HG02610 (cell line): ENCODE data around the gene VWC2.
"Not testable (repeated sequence)": the region's sequence is repeated elsewhere in the genome, so short reads cannot be mapped to it uniquely, and the experiment has no call there.

Source experiments
- ATAC-seq: cut with Tn5 transposase; IDR thresholded peaks from one replicate; pipeline ENCODE4 v1.9.1; 2021; ENCODE audit warnings: mild to moderate bottlenecking, moderate library complexity; ENCODE audit not compliant: unreplicated experiment

VWC2 gene

GRCh38 chr7:49848211-49848841 is 74.9 kb downstream of the VWC2 start:
- no peak for ATAC-seq

GRCh38 chr7:49850921-49851613 is 77.6 kb downstream of the VWC2 start:
- ATAC-seq = no peak

- ATAC-seq = not testable (repeated sequence)
Measured at GRCh38 chr7:49851614-49851934, 78.1 kb downstream of the VWC2 start.

GRCh38 chr7:49852619-49853462 is 79.4 kb downstream of the VWC2 start:
- peak; percentile 76 for ATAC-seq

- no peak for ATAC-seq
Measured at GRCh38 chr7:49855281-49855980, 82.0 kb downstream of the VWC2 start.

GRCh38 chr7:49860293-49860692 is 86.9 kb downstream of the VWC2 start:
- no peak for ATAC-seq

GRCh38 chr7:49866076-49866735 is 92.8 kb downstream of the VWC2 start:
- ATAC-seq = no peak

GRCh38 chr7:49866910-49867309 is 93.5 kb downstream of the VWC2 start:
- ATAC-seq = no peak

- no peak for ATAC-seq
Measured at GRCh38 chr7:49873420-49873819, 100.0 kb downstream of the VWC2 start.

- no peak for ATAC-seq
Measured at GRCh38 chr7:49875336-49875735, 101.9 kb downstream of the VWC2 start.

GRCh38 chr7:49876202-49876601 is 102.8 kb downstream of the VWC2 start:
- ATAC-seq = no peak

GRCh38 chr7:49878089-49878488 is 104.7 kb downstream of the VWC2 start:
- ATAC-seq = no peak

GRCh38 chr7:49878627-49879026 is 105.2 kb downstream of the VWC2 start:
- ATAC-seq = no peak

GRCh38 chr7:49883933-49884332 is 110.5 kb downstream of the VWC2 start:
- no peak for ATAC-seq

GRCh38 chr7:49885593-49886285 is 112.3 kb downstream of the VWC2 start:
- no peak for ATAC-seq

GRCh38 chr7:49892481-49892880 is 119.0 kb downstream of the VWC2 start:
- ATAC-seq = no peak

- ATAC-seq = no peak
Measured at GRCh38 chr7:49893131-49893530, 119.7 kb downstream of the VWC2 start.

GRCh38 chr7:49894543-49894942 is 121.1 kb downstream of the VWC2 start:
- no peak for ATAC-seq

GRCh38 chr7:49911909-49912308 is 138.5 kb downstream of the VWC2 start:
- no peak for ATAC-seq

- no peak for ATAC-seq
Measured at GRCh38 chr7:49926720-49927119, 153.3 kb downstream of the VWC2 start.
